HG03460 (cell line): ENCODE measurements around the gene ZDHHC11.
"Not testable (repeated sequence)": the region's sequence is repeated elsewhere in the genome, so short reads cannot be mapped to it uniquely, and the experiment has no call there.

ENCODE experiments used
- ATAC-seq: cut with Tn5 transposase; IDR thresholded peaks from one replicate; pipeline ENCODE4 v1.9.1; 2021; ENCODE audit not compliant: unreplicated experiment

The ZDHHC11 gene

GRCh38 chr5:778967-779366, 71.8 kb downstream of the ZDHHC11 start:
- ATAC-seq = not testable (repeated sequence)

GRCh38 chr5:778421-778820, 72.4 kb downstream of the ZDHHC11 start:
- ATAC-seq = not testable (repeated sequence)

DNA sequence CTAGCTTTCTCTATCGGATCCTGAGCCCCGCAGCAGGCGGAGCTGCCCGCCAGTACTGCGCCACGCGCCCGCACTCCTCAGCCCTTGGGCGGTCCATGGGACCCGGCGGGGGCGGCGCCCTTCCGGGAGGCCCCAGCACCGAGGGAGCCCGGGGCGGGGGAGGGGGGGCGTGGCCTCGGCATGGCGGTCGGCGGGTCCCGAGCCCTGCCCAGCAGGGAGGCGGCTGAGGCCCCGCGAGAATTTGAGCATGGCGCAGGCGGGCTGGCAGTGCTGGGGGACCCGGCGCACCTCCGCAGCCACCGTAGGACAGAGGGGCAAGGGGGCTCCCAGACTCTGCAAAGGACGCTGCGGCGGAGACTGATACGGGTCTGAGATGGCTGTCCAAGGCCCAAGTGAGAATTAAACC, 73.0 kb downstream of the ZDHHC11 start:
- ATAC-seq = no peak

DNA sequence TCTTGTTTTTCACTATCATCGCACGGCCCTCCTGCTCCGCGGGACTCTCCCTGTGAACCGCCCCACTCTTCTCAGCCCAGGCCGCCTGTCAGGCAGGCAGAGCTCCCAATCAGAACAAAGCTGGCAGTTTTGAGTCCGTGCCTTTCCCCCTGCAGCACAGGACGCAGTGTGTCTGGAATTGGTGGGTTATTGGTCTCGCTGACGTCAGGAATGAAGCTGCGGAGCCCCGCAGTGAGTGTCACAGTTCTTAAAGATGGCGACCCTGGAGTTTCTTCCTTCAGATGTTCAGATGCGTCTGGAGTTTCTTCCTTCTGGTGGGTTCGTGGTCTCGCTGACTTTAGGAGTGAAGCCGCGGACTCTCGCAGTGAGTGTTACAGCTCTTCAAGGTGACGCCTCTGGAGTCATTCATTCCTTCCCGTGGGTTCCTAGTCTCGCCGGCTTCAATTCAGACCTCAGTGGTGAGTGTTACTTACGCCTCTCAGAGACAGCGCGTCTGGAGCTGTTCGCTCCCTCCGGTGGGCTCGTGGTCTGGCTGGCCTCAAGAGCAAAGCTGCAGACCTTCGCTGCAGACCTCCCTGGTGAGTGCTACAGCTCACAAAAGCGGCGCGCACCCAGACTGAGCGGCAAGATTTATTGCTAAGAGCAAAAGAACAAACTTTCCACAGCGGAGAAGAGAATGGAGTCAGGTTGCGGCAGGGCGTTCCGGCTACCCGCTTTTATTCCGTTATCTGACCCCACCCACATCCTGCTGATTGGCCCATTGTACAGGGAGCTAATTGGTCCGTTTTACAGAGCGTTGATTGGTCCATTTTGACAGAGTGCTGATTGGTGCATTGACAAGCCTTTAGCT, 73.7 kb downstream of the ZDHHC11 start:
- ATAC-seq = no peak

GRCh38 chr5:775961-776861, 74.6 kb downstream of the ZDHHC11 start:
- no peak for ATAC-seq

DNA sequence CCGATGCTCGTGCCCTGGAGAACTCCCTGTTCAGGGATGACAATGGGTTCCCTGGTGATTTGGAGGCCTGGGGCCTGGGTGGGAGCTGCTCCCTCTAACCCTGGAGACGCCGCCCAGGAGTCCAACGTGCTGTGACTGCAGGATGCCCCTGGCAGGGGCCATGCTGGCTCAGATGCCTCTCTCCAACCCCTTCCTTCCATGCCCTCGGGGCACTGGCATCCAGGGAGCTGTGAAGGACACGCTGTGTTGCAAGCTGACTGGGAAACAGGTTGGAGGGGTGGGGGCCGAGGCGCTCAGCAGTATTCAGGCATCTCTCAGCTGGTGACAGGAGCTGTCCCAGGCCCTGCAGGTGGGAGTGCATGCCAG, 75.2 kb downstream of the ZDHHC11 start:
- not testable (repeated sequence) for ATAC-seq

DNA sequence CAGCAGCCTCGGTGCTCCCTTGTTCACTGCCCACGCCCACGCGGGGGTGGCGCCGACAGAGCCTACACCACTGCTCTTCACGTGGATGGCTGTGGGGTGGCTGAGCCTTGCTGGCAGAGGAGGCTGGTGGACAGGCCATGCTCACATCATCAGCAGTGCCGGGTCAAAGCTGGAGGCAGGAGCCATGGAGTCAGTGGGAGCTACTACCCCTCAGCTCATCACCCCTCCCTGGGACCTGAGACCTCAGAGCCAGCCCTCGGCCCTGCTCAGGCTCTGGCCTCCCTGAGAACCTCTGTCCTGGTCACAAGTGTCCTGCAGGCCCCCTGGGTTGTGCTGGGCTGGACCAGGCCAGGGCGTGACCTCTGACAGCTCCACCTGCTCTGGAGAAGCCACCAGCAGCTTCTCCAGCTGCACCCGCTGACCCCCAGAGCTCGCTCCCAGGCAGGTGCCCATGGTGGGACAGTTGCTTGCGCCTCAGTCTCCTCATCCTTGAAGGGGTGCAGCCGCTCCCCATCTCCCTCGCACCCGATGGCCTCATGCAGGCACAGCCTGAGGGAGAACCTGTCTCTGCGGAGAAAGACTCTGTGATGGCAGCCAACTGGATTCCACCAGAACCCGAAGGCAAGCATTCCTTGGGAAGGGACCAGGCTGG, 75.8 kb downstream of the ZDHHC11 start:
- ATAC-seq = not testable (repeated sequence)

DNA sequence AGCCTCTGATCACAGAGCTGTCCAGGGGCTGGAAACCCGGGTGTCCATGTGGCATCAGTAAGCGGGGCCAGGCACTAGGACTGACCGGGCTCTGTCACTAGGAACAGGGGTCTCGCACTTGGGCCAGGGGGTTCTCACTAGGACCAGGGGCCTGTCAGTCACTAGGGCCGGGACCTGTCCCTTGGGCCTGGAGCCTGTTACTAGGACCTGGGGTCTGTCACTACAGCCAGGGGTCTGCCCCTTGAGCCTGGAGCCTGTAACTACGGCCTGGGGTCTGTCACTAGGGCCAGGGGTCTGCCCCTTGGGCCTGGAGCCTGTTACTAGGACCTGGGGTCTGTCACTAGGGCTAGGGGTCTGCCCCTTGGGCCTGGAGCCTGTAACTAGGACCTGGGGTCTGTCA, 76.5 kb downstream of the ZDHHC11 start:
- ATAC-seq = not testable (repeated sequence)

DNA sequence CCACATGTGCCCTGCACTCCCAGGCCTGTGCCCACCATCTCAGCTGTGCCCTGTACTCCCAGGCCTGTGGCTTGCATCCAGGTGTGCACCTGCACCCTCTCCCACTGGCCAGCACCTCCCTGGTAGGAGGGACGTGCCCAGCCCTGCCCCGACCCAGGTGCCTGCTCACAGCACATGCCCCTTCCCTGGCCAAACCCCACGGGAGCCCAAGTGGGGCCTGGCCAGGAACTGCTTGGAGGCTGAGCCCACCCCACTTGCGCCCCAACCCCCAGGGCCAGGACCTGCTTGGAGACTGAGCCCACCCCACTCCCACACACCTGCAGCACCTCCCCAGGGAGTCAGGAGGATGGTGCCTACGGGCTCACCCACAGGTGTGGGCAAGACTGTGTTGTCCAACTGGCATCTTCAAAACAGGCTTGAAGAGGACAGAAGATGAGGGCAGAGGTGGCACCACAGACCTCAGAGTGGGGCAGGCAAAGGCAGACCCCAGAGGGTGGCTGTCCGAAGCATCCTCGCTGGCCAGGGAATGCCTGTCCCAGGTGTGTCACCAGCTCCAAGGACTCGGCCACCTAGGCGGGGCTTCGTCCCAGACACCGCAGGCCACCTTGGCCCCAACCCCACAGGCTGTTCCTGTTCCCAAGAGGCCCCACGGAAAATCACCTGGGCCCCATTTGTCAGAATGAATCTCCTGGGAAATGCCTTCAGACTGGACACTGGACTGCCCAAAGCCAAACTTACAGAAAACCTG, 77.1 kb downstream of the ZDHHC11 start:
- no peak for ATAC-seq

DNA sequence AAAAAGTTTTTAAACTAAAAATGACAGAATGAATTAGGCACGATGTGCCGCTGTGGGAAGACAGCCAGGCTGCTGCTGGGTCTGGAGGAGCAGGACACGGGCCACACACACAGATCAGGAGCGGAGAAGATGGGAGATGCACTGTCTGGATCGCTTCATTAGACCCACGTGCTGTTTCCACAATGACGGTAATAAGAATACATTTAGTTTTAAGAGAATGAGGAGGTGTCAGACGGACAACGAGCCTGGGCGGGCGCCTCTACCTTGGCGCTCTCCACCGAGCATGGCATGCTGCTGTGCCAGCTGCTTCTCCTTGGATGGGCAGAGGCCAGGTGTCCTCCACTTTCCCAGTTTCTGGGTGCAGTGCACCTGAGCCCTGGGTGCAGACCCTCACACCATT, 77.9 kb downstream of the ZDHHC11 start:
- ATAC-seq = not testable (repeated sequence)

- not testable (repeated sequence) for ATAC-seq
Observed at GRCh38 chr5:772547-772890, 78.3 kb downstream of the ZDHHC11 start.

- not testable (repeated sequence) for ATAC-seq
Observed at GRCh38 chr5:771841-772546, 78.8 kb downstream of the ZDHHC11 start.

GRCh38 chr5:771087-771781, 79.6 kb downstream of the ZDHHC11 start:
- not testable (repeated sequence) for ATAC-seq

GRCh38 chr5:770585-770984, 80.2 kb downstream of the ZDHHC11 start:
- not testable (repeated sequence) for ATAC-seq

DNA sequence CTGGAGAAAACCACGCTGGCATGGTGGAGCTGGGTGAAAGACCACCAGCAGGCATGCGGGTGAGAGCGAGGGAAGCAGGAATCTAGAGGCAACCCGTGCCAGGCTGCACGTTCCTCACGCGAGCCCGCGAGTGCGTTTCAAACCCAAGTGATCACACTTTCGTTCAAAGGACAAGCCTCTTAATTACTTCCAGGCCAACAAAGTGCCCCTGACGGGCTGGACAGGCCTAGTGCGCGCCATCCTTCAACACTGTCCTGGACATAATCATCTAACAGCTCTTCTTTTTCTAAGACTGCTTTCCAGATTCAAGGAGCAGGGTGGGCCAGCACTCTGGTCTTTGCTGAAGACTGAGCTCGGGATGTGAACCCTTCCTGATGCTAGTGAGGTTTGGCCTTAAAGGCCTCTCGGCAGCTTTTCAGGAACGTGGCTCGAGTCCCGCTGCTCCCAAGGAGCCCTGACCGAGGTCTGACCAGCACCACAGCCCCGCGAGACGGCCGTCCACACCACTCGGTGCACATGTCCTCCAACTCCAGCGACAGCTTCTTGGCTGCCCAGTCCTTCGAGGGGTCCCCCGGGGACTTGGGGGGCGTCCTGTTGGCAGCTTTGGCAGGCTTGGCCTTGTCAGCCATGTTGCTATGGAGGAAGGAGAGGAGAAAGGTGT, 81.2 kb downstream of the ZDHHC11 start:
- ATAC-seq = not testable (repeated sequence)

GRCh38 chr5:766666-767431, 83.9 kb downstream of the ZDHHC11 start:
- no peak for ATAC-seq

- no peak for ATAC-seq
Observed at GRCh38 chr5:765948-766631, 84.7 kb downstream of the ZDHHC11 start.
